Ovary (tissue), 3 donors: ENCODE measurements around the gene PRKCH.

ENCODE experiments used
- POLR2A ChIP-seq: fragments of 450-650 bp; IDR thresholded peaks from one replicate; pipeline ENCODE4 v1.6.1; 2017; ENCODE audit warnings: antibody characterized with exemption, mild to moderate bottlenecking, moderate library complexity
- TF ChIP-seq, protein P1 (sequence below), 3 donors: fragments of 450-650 bp in 2 of 3; fragments of 200-600 bp in 1 of 3; IDR thresholded peaks; one replicate each; pipeline versions ENCODE4 v1.5.1 to v1.8.0; 2016 to 2022; ENCODE audit warnings: antibody characterized with exemption in 3 of 3, mild to moderate bottlenecking in 1 of 3
- donor health status: DM: no; HTN: no; CAD: no.

DNA sequence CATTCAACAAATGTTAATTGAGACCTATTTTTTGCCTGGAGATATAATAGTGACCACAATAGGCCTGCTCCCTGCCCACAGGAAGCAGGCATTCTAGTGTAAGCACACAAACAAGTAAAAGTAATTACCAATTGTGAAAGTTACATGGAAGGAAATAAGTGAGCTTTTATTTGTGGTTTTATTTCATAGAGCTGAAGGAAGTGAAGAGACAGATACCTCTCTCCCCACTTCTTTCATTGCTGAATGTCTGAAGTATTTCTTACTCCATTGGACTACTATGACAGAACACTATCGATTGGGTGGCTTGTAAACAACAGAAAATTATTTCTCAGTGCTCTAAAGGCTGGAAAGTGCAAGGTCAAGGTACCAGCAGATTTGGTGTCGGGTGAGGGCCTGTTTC lies 183.5 kb downstream of the PRKCH start:
- TF ChIP-seq, protein P1, sequence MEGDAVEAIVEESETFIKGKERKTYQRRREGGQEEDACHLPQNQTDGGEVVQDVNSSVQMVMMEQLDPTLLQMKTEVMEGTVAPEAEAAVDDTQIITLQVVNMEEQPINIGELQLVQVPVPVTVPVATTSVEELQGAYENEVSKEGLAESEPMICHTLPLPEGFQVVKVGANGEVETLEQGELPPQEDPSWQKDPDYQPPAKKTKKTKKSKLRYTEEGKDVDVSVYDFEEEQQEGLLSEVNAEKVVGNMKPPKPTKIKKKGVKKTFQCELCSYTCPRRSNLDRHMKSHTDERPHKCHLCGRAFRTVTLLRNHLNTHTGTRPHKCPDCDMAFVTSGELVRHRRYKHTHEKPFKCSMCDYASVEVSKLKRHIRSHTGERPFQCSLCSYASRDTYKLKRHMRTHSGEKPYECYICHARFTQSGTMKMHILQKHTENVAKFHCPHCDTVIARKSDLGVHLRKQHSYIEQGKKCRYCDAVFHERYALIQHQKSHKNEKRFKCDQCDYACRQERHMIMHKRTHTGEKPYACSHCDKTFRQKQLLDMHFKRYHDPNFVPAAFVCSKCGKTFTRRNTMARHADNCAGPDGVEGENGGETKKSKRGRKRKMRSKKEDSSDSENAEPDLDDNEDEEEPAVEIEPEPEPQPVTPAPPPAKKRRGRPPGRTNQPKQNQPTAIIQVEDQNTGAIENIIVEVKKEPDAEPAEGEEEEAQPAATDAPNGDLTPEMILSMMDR (IDR thresholded peaks at IDR 0.05), result no peak
- no peak for TF ChIP-seq POLR2A
